Stimulated activated effector memory CD8-positive, alpha-beta T cell treated with anti-CD3 and anti-CD28 coated beads, Interleukin-12 subunit alpha, Interleukin-12 subunit beta, amount 100 ng/mL, for 72 hours (primary cell): ENCODE measurements around the gene TBCB.

Source experiments
- ATAC-seq: fragments of 150-1000 bp; cut with Tn5 transposase; 2 replicates; pipeline ENCODE4 v1.10.0; 2021
- DNase-seq, 2 donors: peaks; one replicate each; pipeline ENCODE4 v3.0.0; 2021 to 2022; ENCODE audit warnings: low spot score in 2 of 2
- H3K27ac Mint-ChIP-seq: one replicate; pipeline ENCODE4 v1.8.0; 2022; ENCODE audit warnings: mild to moderate bottlenecking, mixed read lengths
- H3K36me3 Mint-ChIP-seq: one replicate; pipeline ENCODE4 v1.8.0; 2022; ENCODE audit warnings: mild to moderate bottlenecking, mixed read lengths
- H3K4me1 Mint-ChIP-seq: one replicate; pipeline ENCODE4 v1.8.0; 2022; ENCODE audit warnings: mixed read lengths
- H3K4me3 Mint-ChIP-seq: one replicate; pipeline ENCODE4 v1.8.0; 2022; ENCODE audit warnings: mild to moderate bottlenecking, mixed read lengths
- H3K9me3 Mint-ChIP-seq: one replicate; pipeline ENCODE4 v1.8.0; 2022; ENCODE audit warnings: mixed read lengths

TBCB gene

GRCh38 chr19:36092566-36092965 is 22.7 kb upstream of the TBCB start:
- no peaks in the 10 kb centered on the region for H3K9me3 Mint-ChIP-seq
- no peak for ATAC-seq
- no peak for DNase-seq
- peaks cover 17% of the 10 kb centered on the region for H3K4me1 Mint-ChIP-seq
- H3K36me3 Mint-ChIP-seq = peaks cover 44% of the 10 kb centered on the region
- peak overlapping the region; percentile 17 for H3K4me3 Mint-ChIP-seq
- H3K27ac Mint-ChIP-seq = peak overlapping the region; percentile 70

- Mint-ChIP-seq H3K4me3 (peak overlapping the region; percentile 17), H3K4me1 (peaks cover 17% of the 10 kb centered on the region), H3K27ac (peak overlapping the region; percentile 70), H3K9me3 (no peaks in the 10 kb centered on the region), H3K36me3 (peaks cover 51% of the 10 kb centered on the region)
- DNase-seq (no peak), ATAC-seq (peak; percentile 78)
These were observed 22.1 kb upstream of the TBCB start for GRCh38 chr19:36093146-36093662.

- H3K27ac Mint-ChIP-seq = peak overlapping the region; percentile 70
- H3K4me1 Mint-ChIP-seq = peaks cover 17% of the 10 kb centered on the region
- H3K4me3 Mint-ChIP-seq = peak overlapping the region; percentile 17
- no peaks in the 10 kb centered on the region for H3K9me3 Mint-ChIP-seq
- ATAC-seq (no peak), DNase-seq (no peak)
- peaks cover 47% of the 10 kb centered on the region for H3K36me3 Mint-ChIP-seq
These were observed 21.6 kb upstream of the TBCB start for GRCh38 chr19:36093687-36094086.

- H3K27ac Mint-ChIP-seq = no peak overlapping the region
- peaks cover 44% of the 10 kb centered on the region for H3K36me3 Mint-ChIP-seq
- DNase-seq = no peak
These were observed 18.2 kb upstream of the TBCB start for GRCh38 chr19:36097036-36097435.

GRCh38 chr19:36099166-36099785 is 16.0 kb upstream of the TBCB start:
- Mint-ChIP-seq H3K4me1 (no peaks in the 10 kb centered on the region), H3K9me3 (no peaks in the 10 kb centered on the region), H3K36me3 (peaks cover 39% of the 10 kb centered on the region), H3K4me3 (no peak overlapping the region), H3K27ac (no peak overlapping the region)
- ATAC-seq (no peak), DNase-seq (no peak)

More at GRCh38 chr19:36097036-36097435, 18.2 kb upstream of the TBCB start:
- Mint-ChIP-seq H3K9me3 (no peaks in the 10 kb centered on the region), H3K4me1 (peaks cover 17% of the 10 kb centered on the region), H3K4me3 (no peak overlapping the region)
- no peak for ATAC-seq

GRCh38 chr19:36100476-36100875 is 14.8 kb upstream of the TBCB start:
- ATAC-seq = no peak
- H3K4me1 Mint-ChIP-seq = no peaks in the 10 kb centered on the region
- no peak overlapping the region for H3K4me3 Mint-ChIP-seq
- peak overlapping the region; percentile 37 for H3K27ac Mint-ChIP-seq
- DNase-seq = no peak
- H3K9me3 Mint-ChIP-seq = no peaks in the 10 kb centered on the region
- H3K36me3 Mint-ChIP-seq = peaks cover 32% of the 10 kb centered on the region

- peaks cover 33% of the 10 kb centered on the region for H3K36me3 Mint-ChIP-seq
- DNase-seq (no peak), ATAC-seq (no peak)
- H3K4me3 Mint-ChIP-seq = no peak overlapping the region
- H3K9me3 Mint-ChIP-seq = no peaks in the 10 kb centered on the region
- no peak overlapping the region for H3K27ac Mint-ChIP-seq
- no peaks in the 10 kb centered on the region for H3K4me1 Mint-ChIP-seq
These were observed 13.5 kb upstream of the TBCB start for GRCh38 chr19:36101550-36102327.

GRCh38 chr19:36103040-36103626 is 12.1 kb upstream of the TBCB start:
- DNase-seq (no peak), ATAC-seq (no peak)
- Mint-ChIP-seq H3K36me3 (peaks cover 25% of the 10 kb centered on the region), H3K4me3 (no peak overlapping the region), H3K27ac (no peak overlapping the region), H3K9me3 (no peaks in the 10 kb centered on the region), H3K4me1 (no peaks in the 10 kb centered on the region)

GRCh38 chr19:36103842-36104552 is 11.3 kb upstream of the TBCB start:
- DNase-seq (no peak), ATAC-seq (no peak)
- H3K4me1 Mint-ChIP-seq = no peaks in the 10 kb centered on the region
- no peaks in the 10 kb centered on the region for H3K9me3 Mint-ChIP-seq
- peaks cover 25% of the 10 kb centered on the region for H3K36me3 Mint-ChIP-seq
- no peak overlapping the region for H3K4me3 Mint-ChIP-seq
- H3K27ac Mint-ChIP-seq = no peak overlapping the region

GRCh38 chr19:36106441-36106840 is 8.8 kb upstream of the TBCB start:
- H3K27ac Mint-ChIP-seq = peak overlapping the region; percentile 21
- no peaks in the 10 kb centered on the region for H3K4me1 Mint-ChIP-seq
- no peaks in the 10 kb centered on the region for H3K9me3 Mint-ChIP-seq
- ATAC-seq = no peak
- H3K4me3 Mint-ChIP-seq = no peak overlapping the region
- DNase-seq = no peak
- peaks cover 30% of the 10 kb centered on the region for H3K36me3 Mint-ChIP-seq

GRCh38 chr19:36106991-36107390 is 8.3 kb upstream of the TBCB start:
- Mint-ChIP-seq H3K4me1 (no peaks in the 10 kb centered on the region), H3K9me3 (no peaks in the 10 kb centered on the region), H3K27ac (peak overlapping the region; percentile 21), H3K4me3 (no peak overlapping the region), H3K36me3 (peaks cover 35% of the 10 kb centered on the region)
- DNase-seq = no peak
- ATAC-seq = no peak

- Mint-ChIP-seq H3K4me3 (no peak overlapping the region), H3K9me3 (no peaks in the 10 kb centered on the region), H3K36me3 (peaks cover 43% of the 10 kb centered on the region), H3K27ac (no peak overlapping the region), H3K4me1 (peaks cover 12% of the 10 kb centered on the region)
- DNase-seq (no peak), ATAC-seq (no peak)
These were observed 6.6 kb upstream of the TBCB start for GRCh38 chr19:36108684-36109083.

GRCh38 chr19:36110487-36111199 is 4.6 kb upstream of the TBCB start, which contains the start of gene OVOL3:
Gene OVOL3 (plus strand): TSS chr19:36111143. CDS start chr19:36111203, 60 bp downstream.
- ATAC-seq (no peak), DNase-seq (no peak)
- Mint-ChIP-seq H3K36me3 (peaks cover 57% of the 10 kb centered on the region), H3K4me1 (peaks cover 27% of the 10 kb centered on the region), H3K27ac (peak within 1 kb of the TSS; percentile 53), H3K9me3 (no peaks in the 10 kb centered on the region), H3K4me3 (no peak within 1 kb of the TSS)

- ATAC-seq (no peak), DNase-seq (no peak)
- Mint-ChIP-seq H3K4me3 (no peak overlapping the region), H3K9me3 (no peaks in the 10 kb centered on the region), H3K36me3 (peaks cover 60% of the 10 kb centered on the region), H3K4me1 (peaks cover 31% of the 10 kb centered on the region), H3K27ac (peak overlapping the region; percentile 53)
These were observed 4.1 kb upstream of the TBCB start for GRCh38 chr19:36111200-36111539.

GRCh38 chr19:36112678-36113077 is 2.6 kb upstream of the TBCB start:
- Mint-ChIP-seq H3K27ac (peak overlapping the region; percentile 63), H3K4me1 (peaks cover 43% of the 10 kb centered on the region), H3K36me3 (peaks cover 62% of the 10 kb centered on the region), H3K4me3 (peak overlapping the region; percentile 97), H3K9me3 (no peaks in the 10 kb centered on the region)
- ATAC-seq (no peak), DNase-seq (no peak)
